Trophoblast cell (in vitro differentiated cells and primary cell): Measurements from ENCODE around the gene ELP4.

Source experiments
- DNase-seq, 2 donors: peaks; one replicate each; pipeline ENCODE4 v3.0.0-alpha.2; 2016
- H2AFZ ChIP-seq: 2 replicates; pipeline ENCODE4 v1.6.1; 2013; ENCODE audit warnings: low read length, moderate library complexity, mild to moderate bottlenecking; ENCODE audit not compliant: insufficient read depth, poor library complexity
- H2AK5ac ChIP-seq: 2 replicates; pipeline ENCODE4 v1.6.1; 2013; ENCODE audit warnings: mild to moderate bottlenecking, low read length
- H2BK120ac ChIP-seq: 2 replicates; pipeline ENCODE4 v1.6.1; 2013; ENCODE audit warnings: low read length, mild to moderate bottlenecking, moderate library complexity; ENCODE audit not compliant: insufficient read depth, poor library complexity
- H2BK12ac ChIP-seq: 2 replicates; pipeline ENCODE4 v1.6.1; 2013; ENCODE audit warnings: mild to moderate bottlenecking, low read length, moderate library complexity
- H2BK5ac ChIP-seq: 2 replicates; pipeline ENCODE4 v1.6.1; 2013; ENCODE audit warnings: low read length, low read depth, moderate library complexity, mild to moderate bottlenecking; ENCODE audit not compliant: poor library complexity
- H3K14ac ChIP-seq: 2 replicates; pipeline ENCODE4 v1.6.1; 2013; ENCODE audit warnings: mild to moderate bottlenecking, low read length
- H3K18ac ChIP-seq: 2 replicates; pipeline ENCODE4 v1.6.1; 2013; ENCODE audit warnings: mild to moderate bottlenecking, low read length
- H3K23ac ChIP-seq: 2 replicates; pipeline ENCODE4 v1.6.1; 2013; ENCODE audit warnings: low read length
- H3K27ac ChIP-seq: 2 replicates; pipeline ENCODE4 v1.5.1; 2013; ENCODE audit warnings: low read depth, mild to moderate bottlenecking, inconsistent platforms, low read length, moderate library complexity
- H3K27me3 ChIP-seq: 2 replicates; pipeline ENCODE4 v1.6.1; 2013; ENCODE audit warnings: inconsistent platforms, mild to moderate bottlenecking, low read length, moderate library complexity; ENCODE audit not compliant: insufficient read depth
- H3K36me3 ChIP-seq, 2 experiments: 1 replicate in 1 of 2; 2 replicates in 1 of 2; pipeline ENCODE4 v1.6.1; 2013; ENCODE audit warnings: low read length in 2 of 2, mild to moderate bottlenecking in 2 of 2, moderate library complexity in 1 of 2; ENCODE audit not compliant: insufficient read depth in 2 of 2, control insufficient read depth in 1 of 2
- H3K4ac ChIP-seq: 2 replicates; pipeline ENCODE4 v1.6.1; 2013; ENCODE audit warnings: low read depth, mild to moderate bottlenecking, low read length, moderate library complexity
- H3K4me1 ChIP-seq, 2 experiments: 1 replicate in 1 of 2; 2 replicates in 1 of 2; pipeline ENCODE4 v1.6.1; 2013; ENCODE audit warnings: low read length in 2 of 2, mild to moderate bottlenecking in 2 of 2, moderate library complexity in 1 of 2; ENCODE audit not compliant: insufficient read depth in 2 of 2, control insufficient read depth in 1 of 2
- H3K4me2 ChIP-seq: 2 replicates; pipeline ENCODE4 v1.6.1; 2013; ENCODE audit warnings: inconsistent platforms, mild to moderate bottlenecking, low read length, moderate library complexity
- H3K4me3 ChIP-seq: 2 replicates; pipeline ENCODE4 v1.5.1; 2013; ENCODE audit warnings: mild to moderate bottlenecking, low read depth, low read length, inconsistent platforms
- H3K79me1 ChIP-seq: one replicate; pipeline ENCODE4 v1.6.1; 2013; ENCODE audit warnings: low read length
- H3K79me2 ChIP-seq: 2 replicates; pipeline ENCODE4 v1.6.1; 2013; ENCODE audit warnings: low read length, mild to moderate bottlenecking; ENCODE audit not compliant: control insufficient read depth, insufficient read depth, poor library complexity
- H3K9ac ChIP-seq: 2 replicates; pipeline ENCODE4 v1.6.1; 2013; ENCODE audit warnings: mild to moderate bottlenecking, low read length
- H3K9me3 ChIP-seq: 2 replicates; pipeline ENCODE4 v1.6.1; 2013; ENCODE audit warnings: low read depth, mild to moderate bottlenecking, control low read depth, inconsistent platforms, low read length; ENCODE audit not compliant: insufficient read depth
- H4K12ac ChIP-seq: 2 replicates; pipeline ENCODE4 v1.6.1; 2013; ENCODE audit warnings: low read depth, mild to moderate bottlenecking, low read length, moderate library complexity
- H4K8ac ChIP-seq: 2 replicates; pipeline ENCODE4 v1.6.1; 2013; ENCODE audit warnings: low read depth, mild to moderate bottlenecking, low read length, moderate library complexity
- H4K91ac ChIP-seq: one replicate; pipeline ENCODE4 v1.6.1; 2013; ENCODE audit warnings: low read depth, mild to moderate bottlenecking, low read length, moderate library complexity
- WGBS: extraction: QIAGEN DNeasy Blood & Tissue Kit; methylation state at CpG from one replicate; pipeline ENCODE4 v1.1.7; 2013; ENCODE audit warnings: missing lambda C conversion rate; ENCODE audit not compliant: insufficient read length, insufficient coverage; ENCODE audit errors: extremely low coverage; 5-methylcytosine and 5-hydroxymethylcytosine counted together

Gene ELP4

GRCh38 chr11:31779374-31779791 is 269.8 kb downstream of the ELP4 start:
- H3K79me2 ChIP-seq, result no peaks in the 10 kb centered on the region
- no peak overlapping the region for H3K23ac ChIP-seq
- H3K27ac ChIP-seq, result no peak overlapping the region
- H3K36me3 ChIP-seq, result no peaks in the 10 kb centered on the region
- H3K79me1 ChIP-seq, result peaks cover 2% of the 10 kb centered on the region
- no peak overlapping the region for H4K8ac ChIP-seq
- no peak overlapping the region for H3K9ac ChIP-seq
- H4K12ac ChIP-seq, result peak overlapping the region; percentile 74
- H3K4ac ChIP-seq, result no peak overlapping the region
- no peak overlapping the region for H2AK5ac ChIP-seq
- peak overlapping the region; percentile 6 for H2AFZ ChIP-seq
- H2BK120ac ChIP-seq, result peak overlapping the region; percentile 15
- no peak overlapping the region for H4K91ac ChIP-seq
- peak overlapping the region; percentile 43 for H2BK12ac ChIP-seq
- H3K4me3 ChIP-seq, result no peak overlapping the region
- no peak overlapping the region for H2BK5ac ChIP-seq
- H3K4me2 ChIP-seq, result no peak overlapping the region
- DNase-seq, result no peak
- peaks cover 3 to 4% of the 10 kb centered on the region in 2 experiments for H3K4me1 ChIP-seq
- H3K27me3 ChIP-seq, result no peaks in the 10 kb centered on the region
- H3K18ac ChIP-seq, result peak overlapping the region; percentile 37
- peak overlapping the region; percentile 53 for H3K14ac ChIP-seq
- no peaks in the 10 kb centered on the region for H3K9me3 ChIP-seq
- no CpG with 5 or more reads among the region's 6 CpGs for WGBS

- Histone ChIP-seq H4K12ac (no peak overlapping the region), H2BK12ac (no peak overlapping the region), H3K4me3 (no peak overlapping the region), H3K27ac (no peak overlapping the region), H3K79me1 (peaks cover 2% of the 10 kb centered on the region), H3K36me3 (no peaks in the 10 kb centered on the region), H2AK5ac (no peak overlapping the region), H3K9ac (no peak overlapping the region), H2BK120ac (no peak overlapping the region), H4K8ac (no peak overlapping the region), H3K79me2 (no peaks in the 10 kb centered on the region), H2AFZ (no peak overlapping the region), H3K18ac (no peak overlapping the region), H3K14ac (no peak overlapping the region), H3K27me3 (no peaks in the 10 kb centered on the region), H3K4me2 (no peak overlapping the region), H3K9me3 (no peaks in the 10 kb centered on the region), H3K4me1 (peaks cover 3 to 4% of the 10 kb centered on the region in 2 experiments), H3K4ac (no peak overlapping the region), H4K91ac (no peak overlapping the region), H2BK5ac (no peak overlapping the region), H3K23ac (no peak overlapping the region)
- WGBS, result no CpG with 5 or more reads among the region's 4 CpGs
- DNase-seq, result no peak
These were observed 270.5 kb downstream of the ELP4 start for GRCh38 chr11:31780078-31780477.

GRCh38 chr11:31780480-31780971 is 271.0 kb downstream of the ELP4 start:
- H3K4ac ChIP-seq, result no peak overlapping the region
- WGBS, result no CpG with 5 or more reads among the region's 5 CpGs

GRCh38 chr11:31782257-31782656 is 272.7 kb downstream of the ELP4 start:
- Histone ChIP-seq H3K9ac (no peak overlapping the region), H3K36me3 (no peaks in the 10 kb centered on the region), H2BK12ac (no peak overlapping the region), H3K79me2 (no peaks in the 10 kb centered on the region), H3K4me2 (no peak overlapping the region), H3K27me3 (no peaks in the 10 kb centered on the region), H3K23ac (no peak overlapping the region), H4K91ac (no peak overlapping the region), H2BK120ac (no peak overlapping the region), H2BK5ac (no peak overlapping the region), H2AK5ac (no peak overlapping the region), H3K9me3 (no peaks in the 10 kb centered on the region), H3K4me3 (no peak overlapping the region), H3K79me1 (peaks cover 2% of the 10 kb centered on the region), H3K18ac (no peak overlapping the region), H4K12ac (no peak overlapping the region), H3K4ac (no peak overlapping the region), H3K27ac (no peak overlapping the region), H4K8ac (no peak overlapping the region), H3K4me1 (peaks cover 7 to 8% of the 10 kb centered on the region in 2 experiments), H2AFZ (no peak overlapping the region), H3K14ac (no peak overlapping the region)
- no peak for DNase-seq
- WGBS, result 100% methylated on average over 2 of the region's 2 CpGs

More at GRCh38 chr11:31780480-31780971, 271.0 kb downstream of the ELP4 start:
- H3K4me1 ChIP-seq, result peaks cover 3 to 4% of the 10 kb centered on the region in 2 experiments
- no peaks in the 10 kb centered on the region for H3K36me3 ChIP-seq
- no peak overlapping the region for H4K91ac ChIP-seq
- no peak overlapping the region for H3K4me3 ChIP-seq
- no peak overlapping the region for H3K23ac ChIP-seq
- H3K79me2 ChIP-seq, result no peaks in the 10 kb centered on the region
- no peak overlapping the region for H2BK5ac ChIP-seq
- no peak overlapping the region for H3K14ac ChIP-seq
- no peak overlapping the region for H3K27ac ChIP-seq
- H3K9me3 ChIP-seq, result no peaks in the 10 kb centered on the region
- H3K18ac ChIP-seq, result no peak overlapping the region
- no peak overlapping the region for H2BK12ac ChIP-seq
- no peak for DNase-seq
- no peak overlapping the region for H3K4me2 ChIP-seq
- no peak overlapping the region for H2AK5ac ChIP-seq
- H3K9ac ChIP-seq, result no peak overlapping the region
- no peak overlapping the region for H4K12ac ChIP-seq
- no peak overlapping the region for H4K8ac ChIP-seq
- peaks cover 2% of the 10 kb centered on the region for H3K79me1 ChIP-seq
- H3K27me3 ChIP-seq, result no peaks in the 10 kb centered on the region
- H2BK120ac ChIP-seq, result no peak overlapping the region
- no peak overlapping the region for H2AFZ ChIP-seq
